ENCODE results near the gene AMY2B. TPM values are rescaled to one million over a fixed set of nuclear protein-coding genes. Genes with fewer than 3 reads are reported as not detected.
"Not testable (repeated sequence)": the region's sequence is repeated elsewhere in the genome, so short reads cannot be mapped to it uniquely, and the experiment has no call there.

Gene AMY2B
- total RNA-seq, 1 donor: 10.1 TPM

- no peak for TF ChIP-seq CTCF (IDR thresholded peaks at IDR 0.05; ENCODE audit: insufficient read depth, low read length)
- no peak overlapping the region for H3K4me3 ChIP-seq (ENCODE audit: low read depth, low read length)
- no peak for DNase-seq (ENCODE audit: low read depth)
Observed at GRCh38 chr1:103541431-103541830, 30.0 kb upstream of the AMY2B start.

GRCh38 chr1:103546496-103546895 lies 24.9 kb upstream of the AMY2B start:
- no peak for TF ChIP-seq CTCF (IDR thresholded peaks at IDR 0.05; ENCODE audit: insufficient read depth, low read length)
- no peak overlapping the region for H3K4me3 ChIP-seq (ENCODE audit: low read depth, low read length)
- no peak for DNase-seq (ENCODE audit: low read depth)

GRCh38 chr1:103547840-103548239 lies 23.5 kb upstream of the AMY2B start:
- no peak for DNase-seq (ENCODE audit: low read depth)
- no peak overlapping the region for H3K4me3 ChIP-seq (ENCODE audit: low read depth, low read length)
- no peak for TF ChIP-seq CTCF (IDR thresholded peaks at IDR 0.05; ENCODE audit: insufficient read depth, low read length)

GRCh38 chr1:103560427-103560826 lies 11.0 kb upstream of the AMY2B start:
- no peak overlapping the region for H3K4me3 ChIP-seq (ENCODE audit: low read depth, low read length)
- no peak for TF ChIP-seq CTCF (IDR thresholded peaks at IDR 0.05; ENCODE audit: insufficient read depth, low read length)
- DNase-seq (ENCODE audit: low read depth): no peak

- DNase-seq (ENCODE audit: low read depth); H3K4me3 ChIP-seq (ENCODE audit: low read depth, low read length): not testable (repeated sequence)
Observed at GRCh38 chr1:103561124-103561523, 10.3 kb upstream of the AMY2B start.

- peak; percentile 16 for DNase-seq (ENCODE audit: low read depth)
- no peak for TF ChIP-seq CTCF (IDR thresholded peaks at IDR 0.05; ENCODE audit: insufficient read depth, low read length)
- no peak overlapping the region for H3K4me3 ChIP-seq (ENCODE audit: low read depth, low read length)
Observed at GRCh38 chr1:103561643-103562395, 9.6 kb upstream of the AMY2B start.

GRCh38 chr1:103563056-103563455 lies 8.3 kb upstream of the AMY2B start:
- H3K4me3 ChIP-seq (ENCODE audit: low read depth, low read length): no peak overlapping the region
- TF ChIP-seq CTCF (IDR thresholded peaks at IDR 0.05; ENCODE audit: insufficient read depth, low read length): no peak
- no peak for DNase-seq (ENCODE audit: low read depth)

All from fibroblast of the aortic adventitia (primary cell).